ENCODE measurements around the gene MAGI2. TPM values are rescaled to one million over a fixed set of nuclear protein-coding genes. Genes with fewer than 3 reads are reported as not detected.

Gene MAGI2
- total and polyA plus RNA-seq, 4 donors, result 0.37 to 4.1 (median 1.4) TPM

- H3K36me3 ChIP-seq (ENCODE audit: control insufficient read depth in 4 of 4, insufficient read depth in 3 of 4, low read depth in 1 of 4, low read length in 3 of 4), result peaks cover 0 to 4% (median under 1%) of the 10 kb centered on the region in 4 donors
- no peak overlapping the region for H3K9ac ChIP-seq (ENCODE audit: low read depth in 1 of 2, low read length in 2 of 2)
- H3K4me3 ChIP-seq (ENCODE audit: low read depth in 1 of 3, low read length in 3 of 3), result no peak overlapping the region
- TF ChIP-seq JUND (IDR thresholded peaks at IDR 0.05), result no peak
- no peak for TF ChIP-seq SP1 (IDR thresholded peaks at IDR 0.05)
- no peak for TF ChIP-seq FOXA1 (IDR thresholded peaks at IDR 0.05)
- TF ChIP-seq, protein P1, sequence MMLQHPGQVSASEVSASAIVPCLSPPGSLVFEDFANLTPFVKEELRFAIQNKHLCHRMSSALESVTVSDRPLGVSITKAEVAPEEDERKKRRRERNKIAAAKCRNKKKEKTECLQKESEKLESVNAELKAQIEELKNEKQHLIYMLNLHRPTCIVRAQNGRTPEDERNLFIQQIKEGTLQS (IDR thresholded peaks at IDR 0.05), result no peak
- TF ChIP-seq, protein P2, sequence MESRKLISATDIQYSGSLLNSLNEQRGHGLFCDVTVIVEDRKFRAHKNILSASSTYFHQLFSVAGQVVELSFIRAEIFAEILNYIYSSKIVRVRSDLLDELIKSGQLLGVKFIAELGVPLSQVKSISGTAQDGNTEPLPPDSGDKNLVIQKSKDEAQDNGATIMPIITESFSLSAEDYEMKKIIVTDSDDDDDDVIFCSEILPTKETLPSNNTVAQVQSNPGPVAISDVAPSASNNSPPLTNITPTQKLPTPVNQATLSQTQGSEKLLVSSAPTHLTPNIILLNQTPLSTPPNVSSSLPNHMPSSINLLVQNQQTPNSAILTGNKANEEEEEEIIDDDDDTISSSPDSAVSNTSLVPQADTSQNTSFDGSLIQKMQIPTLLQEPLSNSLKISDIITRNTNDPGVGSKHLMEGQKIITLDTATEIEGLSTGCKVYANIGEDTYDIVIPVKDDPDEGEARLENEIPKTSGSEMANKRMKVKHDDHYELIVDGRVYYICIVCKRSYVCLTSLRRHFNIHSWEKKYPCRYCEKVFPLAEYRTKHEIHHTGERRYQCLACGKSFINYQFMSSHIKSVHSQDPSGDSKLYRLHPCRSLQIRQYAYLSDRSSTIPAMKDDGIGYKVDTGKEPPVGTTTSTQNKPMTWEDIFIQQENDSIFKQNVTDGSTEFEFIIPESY (IDR thresholded peaks at IDR 0.05), result no peak
- no peak for TF ChIP-seq TAF1 (conservative IDR thresholded peaks at IDR 0.05)
- TF ChIP-seq, protein P3, sequence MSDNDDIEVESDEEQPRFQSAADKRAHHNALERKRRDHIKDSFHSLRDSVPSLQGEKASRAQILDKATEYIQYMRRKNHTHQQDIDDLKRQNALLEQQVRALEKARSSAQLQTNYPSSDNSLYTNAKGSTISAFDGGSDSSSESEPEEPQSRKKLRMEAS (IDR thresholded peaks at IDR 0.05), result no peak
- no peak for TF ChIP-seq HNF4G (IDR thresholded peaks at IDR 0.05)
- no peak for TF ChIP-seq REST (IDR thresholded peaks at IDR 0.05)
- no peak for TF ChIP-seq GABPA (IDR thresholded peaks at IDR 0.05 in 1 of 2, conservative IDR thresholded peaks at IDR 0.05 in 1 of 2)
- no peak for TF ChIP-seq RAD21 (IDR thresholded peaks at IDR 0.05)
- TF ChIP-seq NR2F2 (IDR thresholded peaks at IDR 0.05), result no peak
- TF ChIP-seq YY1 (IDR thresholded peaks at IDR 0.05), result no peak
- no peak for TF ChIP-seq FOXA2 (IDR thresholded peaks at IDR 0.05)
- no peak for TF ChIP-seq EGR1 (IDR thresholded peaks at IDR 0.05; ENCODE audit: low read depth in 2 of 2)
- no peak for TF ChIP-seq RXRA (IDR thresholded peaks at IDR 0.05)
- no peak for TF ChIP-seq CTCF (IDR thresholded peaks at IDR 0.05; ENCODE audit: low read depth, low read length, missing input control)
- no peak for TF ChIP-seq HNF4A (conservative IDR thresholded peaks at IDR 0.05)
- WGBS, result 87% methylated on average over 3 of the region's 3 CpGs
- no peak overlapping the region for H3K27ac ChIP-seq (ENCODE audit: low read depth in 1 of 2, low read length in 2 of 2)
- DNase-seq (ENCODE audit: low spot score), result no peak
- no peaks in the 10 kb centered on the region for H3K27me3 ChIP-seq (ENCODE audit: control insufficient read depth in 4 of 4, insufficient read depth in 4 of 4, low read length in 3 of 4)
- H3K9me3 ChIP-seq (ENCODE audit: control insufficient read depth in 4 of 4, low read length in 3 of 4), result no peaks in the 10 kb centered on the region
- no peaks in the 10 kb centered on the region for H3K4me1 ChIP-seq (ENCODE audit: control insufficient read depth in 4 of 4, insufficient read depth in 4 of 4, low read length in 3 of 4)
Observed at GRCh38 chr7:79464051-79464450, 10.6 kb upstream of the MAGI2 start.

All from liver (tissue), 9 donors.